ENCODE measurements around the gene FAF1.

DNA sequence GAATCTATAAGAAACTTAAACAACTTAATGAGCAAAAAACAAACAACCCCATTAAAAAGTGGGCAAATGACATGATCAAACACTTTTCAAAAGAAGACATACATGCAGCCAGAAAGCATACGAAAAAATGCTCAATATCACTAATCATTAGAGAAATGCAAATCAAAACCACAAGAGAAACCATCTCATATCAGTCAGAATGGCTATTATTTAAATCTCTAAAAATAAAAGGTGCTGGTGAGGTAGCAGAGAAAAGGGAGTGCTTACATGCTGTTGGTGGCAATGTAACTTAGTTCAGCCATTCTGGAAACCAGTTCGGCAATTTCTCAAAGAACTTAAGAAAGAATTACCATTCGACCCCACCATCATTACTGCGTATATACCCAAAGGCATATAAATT, 147.7 kb downstream of the FAF1 start:
- TF ChIP-seq, protein P1, sequence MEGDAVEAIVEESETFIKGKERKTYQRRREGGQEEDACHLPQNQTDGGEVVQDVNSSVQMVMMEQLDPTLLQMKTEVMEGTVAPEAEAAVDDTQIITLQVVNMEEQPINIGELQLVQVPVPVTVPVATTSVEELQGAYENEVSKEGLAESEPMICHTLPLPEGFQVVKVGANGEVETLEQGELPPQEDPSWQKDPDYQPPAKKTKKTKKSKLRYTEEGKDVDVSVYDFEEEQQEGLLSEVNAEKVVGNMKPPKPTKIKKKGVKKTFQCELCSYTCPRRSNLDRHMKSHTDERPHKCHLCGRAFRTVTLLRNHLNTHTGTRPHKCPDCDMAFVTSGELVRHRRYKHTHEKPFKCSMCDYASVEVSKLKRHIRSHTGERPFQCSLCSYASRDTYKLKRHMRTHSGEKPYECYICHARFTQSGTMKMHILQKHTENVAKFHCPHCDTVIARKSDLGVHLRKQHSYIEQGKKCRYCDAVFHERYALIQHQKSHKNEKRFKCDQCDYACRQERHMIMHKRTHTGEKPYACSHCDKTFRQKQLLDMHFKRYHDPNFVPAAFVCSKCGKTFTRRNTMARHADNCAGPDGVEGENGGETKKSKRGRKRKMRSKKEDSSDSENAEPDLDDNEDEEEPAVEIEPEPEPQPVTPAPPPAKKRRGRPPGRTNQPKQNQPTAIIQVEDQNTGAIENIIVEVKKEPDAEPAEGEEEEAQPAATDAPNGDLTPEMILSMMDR (conservative IDR thresholded peaks at IDR 0.05; ENCODE audit: low read depth, low read length): no peak
- TF ChIP-seq EZH2 (IDR thresholded peaks at IDR 0.05; ENCODE audit: borderline replicate concordance, low read depth, low read length, poor library complexity, severe bottlenecking): no peak
